Stimulated activated CD4-positive, alpha-beta T cell treated with anti-CD3 and anti-CD28 coated beads, Interleukin-12 subunit alpha, Interleukin-12 subunit beta, amount 100 ng/mL, for 48 hours (primary cell): ENCODE data around the gene P3H1.
"Not testable (repeated sequence)": the region's sequence is repeated elsewhere in the genome, so short reads cannot be mapped to it uniquely, and the experiment has no call there.

Experiments
- DNase-seq, 3 donors: peaks; one replicate each; pipeline ENCODE4 v3.0.0-alpha.2; 2020; ENCODE audit warnings: low read depth in 2 of 3, low spot score in 1 of 3

The P3H1 gene, protein sequence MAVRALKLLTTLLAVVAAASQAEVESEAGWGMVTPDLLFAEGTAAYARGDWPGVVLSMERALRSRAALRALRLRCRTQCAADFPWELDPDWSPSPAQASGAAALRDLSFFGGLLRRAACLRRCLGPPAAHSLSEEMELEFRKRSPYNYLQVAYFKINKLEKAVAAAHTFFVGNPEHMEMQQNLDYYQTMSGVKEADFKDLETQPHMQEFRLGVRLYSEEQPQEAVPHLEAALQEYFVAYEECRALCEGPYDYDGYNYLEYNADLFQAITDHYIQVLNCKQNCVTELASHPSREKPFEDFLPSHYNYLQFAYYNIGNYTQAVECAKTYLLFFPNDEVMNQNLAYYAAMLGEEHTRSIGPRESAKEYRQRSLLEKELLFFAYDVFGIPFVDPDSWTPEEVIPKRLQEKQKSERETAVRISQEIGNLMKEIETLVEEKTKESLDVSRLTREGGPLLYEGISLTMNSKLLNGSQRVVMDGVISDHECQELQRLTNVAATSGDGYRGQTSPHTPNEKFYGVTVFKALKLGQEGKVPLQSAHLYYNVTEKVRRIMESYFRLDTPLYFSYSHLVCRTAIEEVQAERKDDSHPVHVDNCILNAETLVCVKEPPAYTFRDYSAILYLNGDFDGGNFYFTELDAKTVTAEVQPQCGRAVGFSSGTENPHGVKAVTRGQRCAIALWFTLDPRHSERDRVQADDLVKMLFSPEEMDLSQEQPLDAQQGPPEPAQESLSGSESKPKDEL

GRCh38 chr1:42766741-42767509 is at the start of gene P3H1, which contains the start of gene C1orf50:
TSS of gene P3H1 (minus strand) at chr1:42767028. CDS start at chr1:42766971, 57 bp downstream.
TSS of gene C1orf50 (plus strand) at chr1:42767249. CDS start at chr1:42767312, 63 bp downstream.
- DNase-seq: peak; percentile 98 to 100 (median 99)

GRCh38 chr1:42815941-42816584 is 49.2 kb upstream of the P3H1 start:
- DNase-seq: peak in 1 of 3 donors; percentile 6

GRCh38 chr1:42814815-42815214 is 48.0 kb upstream of the P3H1 start:
- DNase-seq: not testable (repeated sequence)

DNA sequence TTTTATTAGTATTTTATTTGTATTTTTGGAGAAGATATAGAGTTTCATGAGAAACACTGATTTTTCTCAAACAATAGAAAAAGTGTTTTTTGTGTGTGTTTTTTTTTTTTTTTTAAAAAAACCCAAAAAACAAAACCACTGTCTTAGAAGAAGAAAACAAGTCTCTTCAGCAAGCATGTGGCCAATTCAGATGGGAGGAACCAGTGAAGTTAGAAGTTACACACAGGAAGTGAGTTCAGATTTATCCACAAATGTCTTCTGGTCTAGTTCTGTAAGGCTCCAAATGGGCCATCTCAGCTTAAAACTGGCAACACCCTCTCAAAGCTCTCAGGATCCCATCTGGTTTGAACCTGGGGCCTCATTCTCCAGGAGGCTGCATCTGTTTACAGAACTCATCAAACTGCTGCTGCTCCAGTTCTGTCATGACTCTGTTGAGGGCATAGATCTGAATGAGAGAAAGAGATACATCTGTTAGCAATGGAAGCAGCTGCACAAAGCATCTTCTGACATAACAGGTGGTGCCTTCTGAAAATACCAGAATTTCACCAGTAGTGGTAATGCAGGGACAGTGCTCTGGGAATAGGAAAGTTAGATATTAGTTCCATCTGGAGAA is 40.3 kb upstream of the P3H1 start:
- no peak for DNase-seq

GRCh38 chr1:42806593-42806992 is 39.8 kb upstream of the P3H1 start:
- no peak for DNase-seq

DNA sequence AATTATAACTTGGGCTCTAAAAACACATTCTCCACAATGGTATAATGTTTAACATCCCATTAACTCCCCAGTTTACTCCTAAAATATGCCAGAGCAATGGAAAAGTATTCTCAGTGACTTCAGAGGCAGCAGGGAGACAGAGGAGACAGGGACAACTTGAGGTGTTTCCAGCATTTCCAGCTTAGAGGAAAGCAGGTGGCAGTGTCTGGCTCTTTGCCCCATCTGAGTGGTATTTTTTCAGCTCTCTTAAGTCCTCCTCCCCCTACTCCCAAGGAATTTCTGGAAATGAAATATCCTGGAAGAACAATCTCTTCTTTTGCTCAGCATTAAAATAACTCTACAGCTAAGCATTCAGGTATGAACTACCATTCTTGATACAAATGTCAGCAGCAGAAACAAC is 39.3 kb upstream of the P3H1 start:
- no peak for DNase-seq

- DNase-seq: no peak
Observed at GRCh38 chr1:42801832-42802473, 35.1 kb upstream of the P3H1 start.

- DNase-seq: no peak
Observed at GRCh38 chr1:42797979-42798378, 31.2 kb upstream of the P3H1 start.

- no peak for DNase-seq
Observed at GRCh38 chr1:42797414-42797813, 30.6 kb upstream of the P3H1 start.

GRCh38 chr1:42793824-42794223 is 27.0 kb upstream of the P3H1 start:
- no peak for DNase-seq

DNA sequence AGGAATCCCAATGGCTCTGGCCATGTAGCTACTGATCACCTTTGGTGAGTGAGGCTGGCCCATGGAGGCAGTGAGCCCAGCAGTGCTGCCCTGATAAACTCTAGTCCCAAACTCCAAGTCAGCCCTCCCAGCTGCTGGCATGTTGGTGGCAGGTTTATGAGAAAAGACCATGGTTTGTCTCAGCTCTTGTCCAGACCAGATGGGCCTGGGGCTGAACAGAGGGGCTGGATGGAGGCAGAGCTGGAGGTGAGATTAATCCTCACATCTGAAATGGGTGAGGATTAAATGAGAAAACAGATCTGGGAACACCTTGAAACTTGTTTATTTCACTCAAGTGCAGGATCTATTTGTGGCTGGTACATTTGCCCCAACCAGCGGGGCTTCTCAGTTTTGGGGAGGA is 21.2 kb upstream of the P3H1 start:
- no peak for DNase-seq

- DNase-seq: no peak
Observed at GRCh38 chr1:42786097-42786496, 19.3 kb upstream of the P3H1 start.

DNA sequence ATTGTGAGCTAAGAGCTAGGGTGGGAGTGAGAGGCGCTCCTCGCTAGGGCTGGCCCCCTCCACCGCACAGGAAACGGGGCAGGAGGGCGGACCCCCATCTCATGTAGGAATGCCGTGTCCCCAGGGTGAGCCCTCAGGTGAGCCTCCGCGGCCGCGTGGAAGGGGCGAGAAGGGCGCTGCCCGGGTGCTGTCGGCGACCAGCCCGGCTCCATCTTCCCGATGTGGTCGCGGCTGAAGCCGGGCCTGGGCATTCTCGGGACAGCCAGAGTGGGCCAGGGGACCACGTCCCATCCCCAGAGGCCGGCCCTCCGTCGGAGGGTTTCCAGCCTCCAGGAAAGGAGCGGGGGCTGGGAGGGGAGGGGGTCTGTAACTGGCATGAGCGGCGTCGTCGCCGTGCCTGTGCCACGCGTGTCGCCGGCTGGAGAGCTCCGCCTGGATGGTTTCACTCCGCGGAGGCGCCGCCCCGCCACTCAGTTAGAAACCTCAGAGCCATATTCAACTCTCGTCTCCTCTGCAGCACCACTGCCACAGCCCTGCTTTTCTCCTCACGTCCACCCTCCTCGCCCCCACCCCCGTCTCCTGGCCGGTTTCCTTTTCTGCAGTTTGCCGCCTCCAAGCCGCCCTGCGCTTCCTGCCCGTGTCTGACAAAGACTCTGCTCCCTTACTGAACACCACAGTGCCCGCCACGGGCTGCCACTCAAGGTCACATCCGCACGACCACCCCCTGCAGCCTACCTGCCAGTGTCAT is 18.3 kb upstream of the P3H1 start, which contains the start of gene TMEM269:
TMEM269 (plus strand) TSS at position 46 of the 748 bp plus-strand sequence. CDS start 4,903 bp downstream, outside the sequence.
- peak in 1 of 3 donors; percentile 17 for DNase-seq

DNA sequence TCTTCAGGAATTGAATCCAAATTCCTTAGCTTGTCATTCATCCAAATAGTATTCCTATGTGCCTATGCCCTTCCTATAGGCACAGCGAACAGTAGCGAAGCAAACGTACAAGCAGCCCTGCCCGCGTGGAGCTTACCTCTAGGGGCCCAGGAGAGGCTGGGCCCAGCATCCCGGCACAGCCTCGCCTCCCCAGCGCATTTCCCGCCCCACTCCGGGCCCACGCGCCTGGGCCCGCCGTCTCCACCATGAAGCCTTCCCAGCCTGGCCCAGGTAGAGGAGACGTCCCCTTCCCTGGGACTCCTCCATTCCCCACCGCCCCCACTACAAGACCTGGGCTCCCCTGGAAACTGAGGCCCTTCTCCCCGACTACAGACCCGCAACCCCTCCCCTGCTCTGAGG is 17.7 kb upstream of the P3H1 start:
- DNase-seq: no peak

DNA sequence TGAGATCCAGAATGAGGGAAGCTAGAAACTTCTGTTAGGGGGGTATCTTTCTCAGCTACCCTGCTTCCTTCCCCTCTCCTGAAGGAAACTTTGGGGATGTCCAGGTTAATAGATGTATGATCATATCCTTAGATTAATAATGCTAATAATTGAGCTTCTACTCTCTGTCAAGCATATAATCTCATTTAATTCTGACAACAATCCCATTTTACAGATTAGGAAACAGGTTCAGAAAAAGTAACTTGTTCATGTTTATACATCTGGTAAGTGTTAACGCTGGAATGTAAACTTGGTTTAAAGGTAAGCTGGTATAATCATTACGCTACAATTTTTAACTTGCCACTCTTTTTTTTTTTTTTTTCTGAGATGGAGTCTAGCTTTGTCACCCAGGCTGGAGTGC is 16.3 kb upstream of the P3H1 start:
- no peak for DNase-seq

- no peak for DNase-seq
Observed at GRCh38 chr1:42780176-42780575, 13.3 kb upstream of the P3H1 start.

- no peak for DNase-seq
Observed at GRCh38 chr1:42779725-42780124, 12.9 kb upstream of the P3H1 start.

DNA sequence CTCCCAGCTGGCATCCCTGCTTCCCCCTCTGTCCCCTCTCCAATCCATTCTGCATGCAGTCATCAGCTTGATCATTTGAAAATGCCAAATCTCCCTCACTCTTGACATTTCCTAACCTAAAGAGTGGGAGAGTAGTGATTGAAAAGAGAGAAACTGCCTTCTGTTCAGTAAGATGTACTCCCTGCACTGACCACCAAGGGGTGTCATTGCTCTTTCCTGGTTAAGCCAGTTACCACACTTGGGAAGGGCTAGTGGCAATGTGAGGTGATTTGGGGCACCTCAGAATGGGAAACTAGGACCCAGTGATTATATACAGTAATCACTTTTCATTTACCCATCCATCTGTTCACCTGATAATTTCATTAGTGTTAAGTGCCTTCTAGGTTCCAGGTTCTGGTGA is 11.0 kb upstream of the P3H1 start:
- no peak for DNase-seq

DNA sequence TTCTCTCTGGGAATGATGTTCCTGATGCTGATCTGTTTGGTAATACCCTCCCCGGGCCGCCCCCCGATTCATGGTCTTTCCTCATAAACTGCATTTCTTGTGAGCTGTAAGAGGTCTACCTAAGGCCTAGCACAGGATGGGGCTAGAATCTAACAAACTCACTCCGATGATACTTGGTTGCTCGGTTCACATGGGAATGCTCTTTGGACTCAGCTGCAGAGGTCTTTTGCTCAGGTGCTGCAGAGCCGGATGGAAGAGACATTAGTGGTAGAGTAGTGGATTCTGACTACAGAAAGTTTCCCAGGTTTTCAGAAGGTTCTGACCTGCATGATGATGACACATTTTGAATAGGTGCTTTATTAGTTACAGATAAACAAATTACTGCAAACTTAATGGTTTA is 9.7 kb upstream of the P3H1 start:
- no peak for DNase-seq
